Nucleus accumbens (tissue), 56 donors: Measurements from ENCODE around the gene SLC33A1.
"Not testable (repeated sequence)": the region's sequence is repeated elsewhere in the genome, so short reads cannot be mapped to it uniquely, and the experiment has no call there.

Experiments
- DNase-seq, 56 donors: peaks; one replicate each; lab custom pipeline; 2025; lab: John Stamatoyannopoulos, UW

Gene SLC33A1

DNA sequence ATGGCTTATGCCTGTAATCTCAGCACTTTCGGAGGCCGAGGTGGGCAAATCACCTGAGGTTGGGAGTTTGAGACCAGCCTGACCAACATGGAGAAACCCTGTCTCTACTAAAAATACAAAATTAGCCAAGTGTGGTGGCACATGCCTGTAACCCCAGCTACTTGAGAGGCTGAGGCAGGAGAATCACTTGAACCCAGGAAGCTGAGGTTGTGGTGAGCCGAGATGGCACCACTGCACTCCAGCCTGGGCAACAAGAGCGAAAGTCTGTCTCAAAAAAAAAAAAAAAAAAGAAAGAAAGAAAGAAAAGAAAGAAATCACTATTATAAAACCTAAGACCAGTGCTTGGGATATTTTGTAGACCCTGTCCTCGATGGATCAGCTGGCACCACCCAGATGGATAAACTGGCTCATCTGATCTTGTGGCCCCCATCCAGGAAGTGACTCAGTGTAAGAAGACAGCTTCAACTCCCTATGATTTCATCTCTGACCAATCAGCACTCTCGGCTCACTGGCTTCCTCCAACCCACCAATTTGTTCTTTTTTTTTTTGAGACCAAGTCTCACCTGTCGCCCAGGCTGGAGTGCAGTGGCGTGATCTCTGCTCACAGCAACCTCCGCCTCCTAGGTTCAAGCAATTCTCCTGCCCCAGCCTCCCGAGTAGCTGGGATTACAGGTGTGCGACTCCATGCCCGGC lies 8.2 kb upstream of the SLC33A1 start:
- peak in 1 of 56 donors; percentile 28 for DNase-seq

DNA sequence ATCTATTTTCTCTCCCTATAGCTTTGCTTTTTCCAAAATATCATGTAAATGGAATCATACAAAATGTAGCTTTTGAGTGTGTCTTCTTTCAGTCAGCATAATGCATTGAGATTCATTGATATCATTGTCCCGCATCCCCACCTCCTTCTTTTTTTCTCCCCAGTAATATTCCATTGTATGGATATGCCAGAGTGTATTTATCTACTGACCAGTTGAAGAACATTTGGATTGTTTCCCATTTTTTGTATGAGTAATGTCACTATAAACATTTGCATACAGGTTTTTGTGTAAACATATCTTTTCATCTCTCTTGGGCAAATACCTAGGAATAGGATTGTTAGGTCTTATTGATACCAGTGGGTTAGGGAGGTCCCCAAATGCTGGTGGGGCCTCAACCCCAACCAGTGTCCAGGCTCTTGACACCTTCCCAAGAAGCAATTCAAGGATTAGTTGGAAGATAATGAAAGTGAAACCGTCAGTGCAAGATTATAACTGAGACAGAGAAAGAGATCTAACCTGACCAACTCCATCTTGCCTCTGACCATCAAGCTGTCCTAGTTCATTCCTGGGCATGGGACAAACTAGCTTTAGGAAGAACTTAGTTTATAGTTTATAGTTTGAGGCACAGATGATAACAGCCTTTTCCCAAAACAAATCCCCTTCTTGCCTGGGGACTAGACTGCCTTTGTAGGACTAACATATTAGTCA lies 7.4 kb upstream of the SLC33A1 start:
- DNase-seq = no peak

DNA sequence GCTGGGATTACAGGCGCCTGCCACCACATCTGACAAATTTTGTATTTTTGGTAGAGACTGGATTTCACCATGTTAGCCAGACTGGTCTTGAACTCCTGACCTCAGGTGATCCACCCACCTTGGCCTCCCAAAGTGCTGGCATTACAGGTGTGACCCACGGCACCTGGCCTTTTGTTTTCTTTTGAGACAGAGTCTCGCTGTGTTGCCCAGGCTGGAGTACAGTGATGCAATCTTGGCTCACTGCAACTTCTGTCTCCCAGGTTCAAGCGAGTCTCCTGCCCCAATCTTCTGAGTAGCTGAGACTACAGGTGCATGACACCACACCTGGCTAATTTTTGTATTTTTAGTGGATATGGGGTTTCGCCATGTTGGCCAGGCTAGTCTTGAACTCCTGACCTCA lies 6.2 kb upstream of the SLC33A1 start:
- DNase-seq = not testable (repeated sequence)

DNA sequence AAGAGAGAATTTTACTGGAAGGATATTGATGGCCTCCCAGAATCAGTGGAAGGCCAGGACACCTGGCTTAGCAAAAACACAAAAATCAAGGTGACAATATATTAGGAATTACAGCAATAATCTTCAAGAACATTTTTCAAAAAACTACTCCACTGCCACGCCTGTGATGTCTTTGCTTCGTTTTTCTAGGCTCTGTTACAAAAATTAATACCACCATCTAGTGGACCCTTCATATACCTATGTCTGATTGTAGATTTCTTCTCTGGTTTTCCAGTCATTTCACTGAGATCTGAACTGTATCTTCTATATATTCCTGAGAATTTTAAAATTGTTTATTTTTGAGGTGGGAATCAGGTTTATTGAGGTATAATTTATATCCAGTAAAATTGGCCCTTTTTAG lies 5.6 kb upstream of the SLC33A1 start:
- no peak for DNase-seq

DNA sequence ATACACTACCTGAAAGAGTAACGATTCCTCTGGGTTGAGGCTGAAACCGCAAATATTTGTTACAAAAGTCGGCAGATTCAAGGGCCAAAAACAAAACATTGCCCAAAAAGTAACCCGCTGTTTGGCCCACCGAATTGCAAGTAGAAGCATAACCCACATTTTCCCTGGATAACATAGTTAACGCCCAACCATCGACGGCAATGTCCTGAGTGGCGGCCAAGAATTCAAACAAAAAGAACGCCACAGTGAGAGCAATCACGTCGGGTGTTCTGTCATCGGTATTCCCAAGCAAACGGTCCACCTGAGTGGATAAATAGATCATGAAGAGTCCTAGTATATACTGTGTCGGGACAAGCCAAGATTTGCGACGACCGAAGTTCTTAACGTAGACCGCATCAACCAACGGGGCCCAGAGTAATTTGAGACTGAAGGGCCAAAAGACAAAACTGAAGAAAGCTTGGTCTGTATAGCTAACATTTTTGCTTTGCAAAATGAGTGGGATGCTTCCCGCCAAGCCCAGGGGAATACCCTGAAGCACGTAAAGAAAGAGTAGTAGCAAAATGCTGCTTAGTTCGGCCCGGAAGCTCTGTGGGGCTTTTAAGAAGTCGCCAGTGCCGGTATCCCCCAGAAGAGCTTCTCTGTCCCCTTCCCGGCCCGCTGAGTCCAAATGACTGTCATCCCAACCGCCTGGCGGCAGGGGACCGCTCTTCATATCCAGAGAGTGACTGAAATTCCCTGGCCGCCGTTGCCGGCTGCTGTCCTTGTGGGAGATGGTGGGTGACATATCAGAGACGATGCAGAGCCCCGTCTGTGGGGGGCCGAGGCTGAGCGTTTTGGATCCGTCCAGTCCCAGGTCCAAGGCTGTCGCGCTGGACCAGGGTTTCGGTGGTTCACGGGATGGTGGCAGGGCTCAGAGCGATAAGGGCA lies 750 bp downstream of the SLC33A1 start:
- peak in 14 of 56 donors; percentile 5 to 69 (median 38) for DNase-seq

DNA sequence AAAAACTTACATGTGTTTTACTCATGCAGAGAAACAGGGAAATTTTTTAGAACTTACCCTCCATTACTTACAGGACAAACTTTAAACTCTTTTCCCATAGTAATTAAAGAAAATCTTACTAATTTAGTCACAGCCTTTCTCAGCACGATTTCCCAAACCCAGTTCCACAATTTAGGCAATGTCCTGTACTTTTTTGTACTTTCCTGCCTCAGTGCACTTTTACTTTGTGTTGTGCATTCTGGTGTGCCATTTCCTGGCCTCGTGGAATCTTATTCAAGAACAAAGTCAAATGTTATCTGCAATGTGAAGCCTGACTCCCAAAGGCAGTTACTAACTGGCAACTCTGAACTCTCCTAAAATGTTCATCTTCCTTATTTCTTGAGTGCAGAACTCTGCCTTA lies 1.9 kb downstream of the SLC33A1 start:
- no peak for DNase-seq

GRCh38 chr3:155849404-155849803 lies 4.8 kb downstream of the SLC33A1 start:
- DNase-seq = not testable (repeated sequence)

DNA sequence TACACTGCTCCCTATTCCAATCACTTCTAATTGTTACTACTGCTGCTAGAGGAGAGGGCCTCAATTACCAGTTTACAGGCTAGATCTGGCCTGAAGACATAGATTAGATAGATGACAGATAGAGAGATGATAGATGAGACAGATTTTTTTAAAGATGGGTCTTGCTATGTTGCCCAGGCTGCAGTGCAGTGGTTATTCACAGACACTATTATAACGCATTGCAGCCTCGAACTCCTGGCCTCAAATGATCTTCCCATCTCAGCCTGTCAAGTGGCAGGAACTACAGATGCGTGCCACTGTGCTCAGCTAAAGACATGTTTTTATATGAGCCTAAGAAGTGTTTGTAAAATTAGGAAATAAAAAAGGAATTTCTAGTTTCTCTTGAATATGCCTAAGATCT lies 6.2 kb downstream of the SLC33A1 start:
- DNase-seq = no peak

DNA sequence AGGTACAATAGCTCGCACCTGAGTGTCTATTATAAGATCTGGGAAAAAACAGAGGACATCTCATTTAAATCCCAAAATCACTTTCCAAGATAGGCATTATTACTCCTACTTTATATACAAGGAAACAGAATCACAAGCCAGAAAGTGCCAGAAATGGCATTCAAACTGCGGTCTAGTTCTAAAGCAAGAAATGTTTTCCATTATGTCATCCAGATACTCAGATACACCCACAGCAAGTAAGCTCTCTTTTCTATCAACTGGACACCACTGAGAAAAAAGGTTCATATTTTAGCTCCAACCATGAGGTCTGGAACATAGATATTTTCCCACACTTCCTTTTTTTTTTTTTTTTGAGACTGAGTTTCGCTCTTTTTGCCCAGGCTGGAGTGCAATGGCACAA lies 8.1 kb downstream of the SLC33A1 start:
- no peak for DNase-seq

GRCh38 chr3:155843569-155843968 lies 10.7 kb downstream of the SLC33A1 start:
- DNase-seq = no peak

GRCh38 chr3:155835341-155836071 lies 18.7 kb downstream of the SLC33A1 start:
- no peak for DNase-seq

- DNase-seq = not testable (repeated sequence)
Measured at GRCh38 chr3:155828490-155829098, 25.6 kb downstream of the SLC33A1 start.

GRCh38 chr3:155815030-155815545 lies 39.1 kb downstream of the SLC33A1 start:
- no peak for DNase-seq

DNA sequence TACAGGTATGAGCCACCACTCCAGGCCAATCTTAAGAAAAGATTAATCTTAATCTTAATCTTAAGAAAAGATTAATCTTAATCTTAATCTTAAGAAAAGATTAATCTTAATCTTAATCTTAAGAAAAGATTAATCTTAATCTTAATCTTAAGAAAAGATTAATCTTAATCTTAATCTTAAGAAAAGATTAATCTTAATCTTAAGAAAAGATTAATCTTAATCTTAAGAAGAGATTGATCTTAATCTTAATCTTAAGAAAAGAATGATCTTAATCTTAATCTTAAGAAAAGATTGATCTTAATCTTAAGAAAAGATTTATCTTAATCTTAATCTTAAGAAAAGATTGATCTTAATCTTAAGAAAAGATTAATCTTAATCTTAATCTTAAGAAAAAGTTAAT lies 41.0 kb downstream of the SLC33A1 start:
- DNase-seq = not testable (repeated sequence)

GRCh38 chr3:155809181-155809580 lies 45.0 kb downstream of the SLC33A1 start:
- no peak for DNase-seq

GRCh38 chr3:155807823-155808222 lies 46.4 kb downstream of the SLC33A1 start:
- no peak for DNase-seq

GRCh38 chr3:155805802-155806618 lies 48.2 kb downstream of the SLC33A1 start, which contains the start of gene C3orf33:
Gene C3orf33 (minus strand): TSS chr3:155806278. CDS start chr3:155806252, 26 bp downstream.
- DNase-seq = peak in 53 of 56 donors; percentile 6 to 86 (median 64)

DNA sequence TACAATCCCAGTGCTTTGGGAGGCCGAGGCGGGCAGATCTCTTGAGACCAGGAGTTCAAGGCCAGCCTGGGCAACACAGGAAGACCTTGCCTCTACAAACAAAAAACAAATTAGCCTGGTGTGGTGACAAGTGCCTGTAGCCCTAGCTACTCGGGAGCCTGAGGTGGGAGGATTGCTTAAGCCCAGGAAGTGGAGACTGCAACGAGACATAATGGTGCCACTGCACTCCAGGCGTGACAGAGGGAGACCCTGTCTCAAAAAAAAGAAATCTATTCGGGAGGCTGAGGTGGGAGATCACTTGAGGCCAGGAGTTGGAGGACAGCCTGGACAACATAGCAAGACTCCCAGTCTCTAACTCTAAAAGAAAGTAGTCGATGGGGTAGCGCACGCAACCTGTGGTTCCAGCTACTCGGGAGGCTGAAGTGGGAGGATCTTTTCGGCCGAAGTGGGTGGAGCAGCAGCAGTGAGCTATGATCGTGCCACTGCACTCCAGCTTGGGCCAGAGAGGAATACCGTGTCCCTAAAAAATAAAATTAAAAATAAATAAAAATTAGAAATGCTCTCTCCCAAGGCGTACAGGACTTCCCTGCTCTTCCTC lies 48.9 kb downstream of the SLC33A1 start:
- peak in 4 of 56 donors; percentile 17 to 52 (median 44) for DNase-seq
